ENCODE data around the gene KLHL30. TPM values are rescaled to one million over a fixed set of nuclear protein-coding genes. Genes with fewer than 3 reads are reported as not detected.
A peak's percentile ranks its signal among the peaks of the same experiment; 100 is the strongest.

Gene KLHL30
- total RNA-seq, 1 experiment from 2014 or later, result 0.64 TPM

DNA sequence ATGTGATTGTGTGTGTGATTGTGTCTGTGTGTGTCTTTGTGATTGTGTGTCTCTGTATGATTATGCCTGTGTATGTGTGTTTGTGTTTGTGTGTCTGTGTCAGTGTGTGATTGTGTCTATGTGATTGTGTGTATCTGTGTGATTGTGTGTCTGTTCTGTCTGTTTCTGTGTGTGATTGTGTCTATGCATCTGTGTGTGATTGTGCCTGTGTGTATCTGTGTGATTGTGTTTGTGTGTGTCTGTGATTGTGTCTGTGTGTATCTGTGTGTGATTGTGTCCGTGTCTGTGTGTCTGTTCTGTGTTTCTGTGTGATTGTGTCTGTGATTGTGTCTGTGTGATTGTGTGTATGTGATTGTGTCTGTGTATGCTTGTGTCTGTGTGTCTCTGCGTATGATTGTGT is 12.1 kb upstream of the KLHL30 start:
- TF ChIP-seq, protein P1, sequence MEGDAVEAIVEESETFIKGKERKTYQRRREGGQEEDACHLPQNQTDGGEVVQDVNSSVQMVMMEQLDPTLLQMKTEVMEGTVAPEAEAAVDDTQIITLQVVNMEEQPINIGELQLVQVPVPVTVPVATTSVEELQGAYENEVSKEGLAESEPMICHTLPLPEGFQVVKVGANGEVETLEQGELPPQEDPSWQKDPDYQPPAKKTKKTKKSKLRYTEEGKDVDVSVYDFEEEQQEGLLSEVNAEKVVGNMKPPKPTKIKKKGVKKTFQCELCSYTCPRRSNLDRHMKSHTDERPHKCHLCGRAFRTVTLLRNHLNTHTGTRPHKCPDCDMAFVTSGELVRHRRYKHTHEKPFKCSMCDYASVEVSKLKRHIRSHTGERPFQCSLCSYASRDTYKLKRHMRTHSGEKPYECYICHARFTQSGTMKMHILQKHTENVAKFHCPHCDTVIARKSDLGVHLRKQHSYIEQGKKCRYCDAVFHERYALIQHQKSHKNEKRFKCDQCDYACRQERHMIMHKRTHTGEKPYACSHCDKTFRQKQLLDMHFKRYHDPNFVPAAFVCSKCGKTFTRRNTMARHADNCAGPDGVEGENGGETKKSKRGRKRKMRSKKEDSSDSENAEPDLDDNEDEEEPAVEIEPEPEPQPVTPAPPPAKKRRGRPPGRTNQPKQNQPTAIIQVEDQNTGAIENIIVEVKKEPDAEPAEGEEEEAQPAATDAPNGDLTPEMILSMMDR (IDR thresholded peaks at IDR 0.05; ENCODE audit: unreplicated experiment), result no peak
- no TSS peak for BruUV-seq (replicated peaks)
- Mint-ChIP-seq H3K27ac (ENCODE audit: unreplicated experiment) (no peak overlapping the region), H3K4me1 (ENCODE audit: low read depth, unreplicated experiment) (no peaks in the 10 kb centered on the region), H3K27me3 (ENCODE audit: unreplicated experiment) (no peaks in the 10 kb centered on the region), H3K4me3 (ENCODE audit: low read depth, unreplicated experiment) (no peak overlapping the region), H3K9me3 (ENCODE audit: low read depth, unreplicated experiment) (no peaks in the 10 kb centered on the region), H3K36me3 (ENCODE audit: insufficient read depth, unreplicated experiment) (no peaks in the 10 kb centered on the region)
- no peak for DNase-seq
- intact Hi-C loops (cut with micrococcal nuclease; ENCODE audit: unreplicated experiment), result no loop called here
- CTCF ChIA-PET, result no interaction called here

DNA sequence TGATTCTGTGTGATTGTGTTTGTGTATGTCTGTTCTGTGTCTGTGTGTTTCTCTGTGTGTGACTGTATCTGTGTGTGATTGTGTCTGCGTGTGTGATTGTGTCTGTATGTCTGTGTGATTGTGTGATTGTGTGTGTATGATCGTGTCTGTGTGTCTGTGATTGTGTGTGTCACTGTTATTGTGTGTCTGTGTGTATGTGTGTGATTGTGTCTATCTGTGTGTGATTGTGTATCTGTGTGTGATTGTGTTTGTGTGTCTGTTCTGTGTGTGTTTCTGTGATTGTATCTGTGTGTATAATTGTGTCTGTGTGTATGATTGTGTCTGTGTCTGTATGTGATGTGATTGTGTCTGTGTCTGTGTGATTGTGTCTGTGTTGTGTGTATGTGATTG is 11.7 kb upstream of the KLHL30 start:
- Mint-ChIP-seq H3K27ac (ENCODE audit: unreplicated experiment) (no peak overlapping the region), H3K9me3 (ENCODE audit: low read depth, unreplicated experiment) (no peaks in the 10 kb centered on the region), H3K4me3 (ENCODE audit: low read depth, unreplicated experiment) (no peak overlapping the region), H3K27me3 (ENCODE audit: unreplicated experiment) (no peaks in the 10 kb centered on the region), H3K4me1 (ENCODE audit: low read depth, unreplicated experiment) (no peaks in the 10 kb centered on the region), H3K36me3 (ENCODE audit: insufficient read depth, unreplicated experiment) (no peaks in the 10 kb centered on the region)
- DNase-seq, result no peak
- intact Hi-C loops (cut with micrococcal nuclease; ENCODE audit: unreplicated experiment), result no loop called here
- BruUV-seq (replicated peaks), result no TSS peak
- CTCF ChIA-PET, result interaction anchor here (0.5 to 0.7 kb wide), 3 partner anchors 72 to 269 kb away, joined by 3 to 7 read pairs (median 4); no protein-coding TSS in a partner anchor
- TF ChIP-seq, protein P1 (IDR thresholded peaks at IDR 0.05; ENCODE audit: unreplicated experiment), result no peak

DNA sequence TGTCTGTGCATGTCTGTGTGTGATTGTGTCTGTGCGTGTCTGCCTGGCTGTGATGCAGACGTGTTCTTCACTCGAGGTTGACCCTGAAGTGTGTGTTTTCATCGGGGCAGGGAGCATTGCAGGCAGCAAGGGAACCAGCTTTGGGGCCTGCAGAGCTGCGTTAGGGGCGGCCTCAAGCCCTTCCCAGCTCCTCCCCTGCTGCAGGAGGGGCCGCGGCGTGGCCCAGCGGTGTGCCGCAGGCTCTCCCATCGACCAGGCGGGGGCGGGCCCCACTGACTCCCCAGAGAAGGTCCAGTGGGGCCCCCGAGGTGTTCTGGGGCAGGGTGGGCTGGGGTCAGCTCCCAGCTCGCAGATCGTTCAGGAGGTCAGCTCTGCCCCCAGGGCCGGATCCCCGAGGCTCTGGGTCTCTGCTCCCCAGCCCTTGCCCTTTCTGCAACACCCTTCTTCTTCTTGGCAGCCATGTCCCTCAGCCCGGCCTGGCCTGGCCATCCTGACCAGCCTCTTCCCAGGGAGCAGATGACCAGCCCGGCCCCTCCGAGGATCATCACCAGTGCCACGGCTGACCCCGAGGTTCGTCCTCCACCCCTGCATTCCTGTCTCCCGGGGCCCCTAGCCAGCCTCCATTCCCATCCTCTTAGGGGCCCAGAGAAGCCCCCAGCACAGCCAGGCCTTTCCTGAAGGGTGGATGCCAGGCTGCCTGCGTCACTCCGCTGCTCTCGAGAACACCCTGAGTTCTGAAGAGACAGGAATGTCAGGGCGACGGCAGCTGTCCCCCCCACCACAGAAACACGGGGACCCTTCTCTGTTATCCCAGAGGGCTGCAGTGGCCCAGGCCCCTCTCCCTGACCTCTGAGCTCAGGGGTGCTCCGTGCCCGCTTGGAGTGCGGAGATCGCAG is 11.1 kb upstream of the KLHL30 start:
- H3K27me3 Mint-ChIP-seq (ENCODE audit: unreplicated experiment), result no peaks in the 10 kb centered on the region

DNA sequence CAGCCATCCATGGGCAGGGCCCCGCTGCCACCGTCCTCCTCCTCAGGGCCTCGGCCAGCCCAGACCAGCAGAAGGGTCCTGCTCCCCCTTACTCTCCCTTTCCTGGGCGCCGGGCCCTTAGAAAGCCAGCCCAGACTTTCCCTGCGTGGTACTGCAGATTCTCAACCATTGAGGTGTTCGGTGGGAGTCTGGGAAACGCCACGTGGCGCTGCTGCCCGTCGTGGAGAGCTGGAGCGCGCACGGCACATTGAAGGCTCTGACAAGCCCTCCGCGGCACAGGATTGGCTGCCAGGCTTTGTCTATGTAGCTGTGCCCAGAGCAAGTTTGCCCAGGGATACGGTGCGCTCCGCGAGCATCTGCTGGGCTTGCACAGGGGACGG is 10.4 kb upstream of the KLHL30 start:
- no TSS peak for BruUV-seq (replicated peaks)
- H3K27me3 Mint-ChIP-seq (ENCODE audit: unreplicated experiment), result no peaks in the 10 kb centered on the region
- TF ChIP-seq, protein P1 (IDR thresholded peaks at IDR 0.05; ENCODE audit: unreplicated experiment), result no peak
- H3K9me3 Mint-ChIP-seq (ENCODE audit: low read depth, unreplicated experiment), result no peaks in the 10 kb centered on the region
- intact Hi-C loops (cut with micrococcal nuclease; ENCODE audit: unreplicated experiment), result no loop called here
- CTCF ChIA-PET, result no interaction called here
- DNase-seq, result no peak
- H3K36me3 Mint-ChIP-seq (ENCODE audit: insufficient read depth, unreplicated experiment), result no peaks in the 10 kb centered on the region
- H3K4me1 Mint-ChIP-seq (ENCODE audit: low read depth, unreplicated experiment), result no peaks in the 10 kb centered on the region
- no peak overlapping the region for H3K4me3 Mint-ChIP-seq (ENCODE audit: low read depth, unreplicated experiment)
- no peak overlapping the region for H3K27ac Mint-ChIP-seq (ENCODE audit: unreplicated experiment)

More for the DNA sequence above, 11.1 kb upstream of the KLHL30 start:
- CTCF ChIA-PET, result interaction anchor here (0.5 to 0.7 kb wide), 3 partner anchors 72 to 269 kb away, joined by 3 to 7 read pairs (median 4); no protein-coding TSS in a partner anchor
- TF ChIP-seq, protein P1 (IDR thresholded peaks at IDR 0.05; ENCODE audit: unreplicated experiment), result no peak
- intact Hi-C loops (cut with micrococcal nuclease; ENCODE audit: unreplicated experiment), result no loop called here
- peak; percentile 57 for DNase-seq
- Mint-ChIP-seq H3K36me3 (ENCODE audit: insufficient read depth, unreplicated experiment) (no peaks in the 10 kb centered on the region), H3K4me1 (ENCODE audit: low read depth, unreplicated experiment) (no peaks in the 10 kb centered on the region), H3K27ac (ENCODE audit: unreplicated experiment) (no peak overlapping the region), H3K4me3 (ENCODE audit: low read depth, unreplicated experiment) (no peak overlapping the region), H3K9me3 (ENCODE audit: low read depth, unreplicated experiment) (no peaks in the 10 kb centered on the region)
- BruUV-seq (replicated peaks), result no TSS peak
